Activated T-cell treated with anti-CD3 and anti-CD28 coated beads, Interleukin-2, amount 50 U/mL, for 48 hours (primary cell): ENCODE measurements around the gene ADH5.
"Not testable (repeated sequence)": the region's sequence is repeated elsewhere in the genome, so short reads cannot be mapped to it uniquely, and the experiment has no call there.

ENCODE experiments used
- DNase-seq, 2 experiments: peaks; one replicate each; pipeline ENCODE4 v3.0.0-alpha.2; 2020

ADH5 gene

DNA sequence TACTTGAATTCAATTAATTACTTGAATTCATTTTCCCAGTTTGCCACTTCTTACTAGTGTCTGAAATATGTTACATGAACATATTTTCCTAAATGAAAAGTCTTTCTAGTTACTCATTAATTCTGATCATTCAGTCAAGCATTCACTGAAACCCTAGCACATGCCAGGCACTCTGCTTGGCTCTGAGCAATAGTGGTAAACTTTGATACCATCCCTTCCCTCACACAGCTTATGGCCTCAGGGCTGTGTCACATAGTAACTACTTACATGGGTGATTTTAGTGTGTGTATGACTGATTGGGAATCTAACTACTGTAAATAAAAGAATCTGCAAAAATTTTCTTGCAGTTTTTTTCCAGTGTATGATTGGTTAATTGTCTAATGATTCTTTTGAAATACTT lies 60.4 kb downstream of the ADH5 start:
- DNase-seq = no peak

DNA sequence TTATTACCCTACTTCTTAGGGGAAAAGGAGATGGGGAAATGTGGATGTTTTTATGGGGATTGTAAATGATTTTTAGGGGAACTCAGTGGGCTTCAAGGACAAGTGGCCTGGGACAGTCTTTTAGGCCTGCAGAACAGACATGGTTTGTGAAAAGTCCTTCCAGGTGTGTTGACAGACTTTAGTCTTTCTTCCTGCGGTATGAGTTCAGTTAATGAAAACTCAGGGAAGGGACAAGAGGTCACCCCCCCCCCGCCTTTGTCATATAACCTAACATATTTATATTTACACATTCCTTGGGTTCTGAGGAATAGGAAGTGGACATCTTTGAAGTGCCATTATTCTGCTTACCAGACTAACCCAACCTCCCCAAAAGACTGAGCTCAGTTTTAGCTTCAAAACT lies 61.3 kb downstream of the ADH5 start:
- DNase-seq = no peak

DNA sequence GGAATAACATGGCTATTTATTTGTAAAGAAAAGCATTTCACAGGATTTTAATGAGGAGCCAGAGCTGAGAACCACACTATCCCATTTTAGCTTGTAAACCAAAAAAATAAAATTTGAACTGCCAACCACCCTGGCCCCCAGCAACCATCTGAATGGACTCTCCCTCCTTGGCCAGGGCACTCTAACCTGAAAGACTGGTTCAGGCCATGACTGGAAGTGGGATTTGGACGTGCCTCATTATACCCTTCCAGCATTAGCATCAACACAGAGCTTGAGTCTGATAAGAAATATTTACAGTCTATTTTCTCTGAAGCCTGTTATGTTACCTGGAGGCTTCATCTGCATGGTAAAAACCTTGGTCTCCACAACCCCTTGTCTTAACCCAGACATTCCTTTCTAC lies 63.1 kb downstream of the ADH5 start:
- DNase-seq = no peak

DNA sequence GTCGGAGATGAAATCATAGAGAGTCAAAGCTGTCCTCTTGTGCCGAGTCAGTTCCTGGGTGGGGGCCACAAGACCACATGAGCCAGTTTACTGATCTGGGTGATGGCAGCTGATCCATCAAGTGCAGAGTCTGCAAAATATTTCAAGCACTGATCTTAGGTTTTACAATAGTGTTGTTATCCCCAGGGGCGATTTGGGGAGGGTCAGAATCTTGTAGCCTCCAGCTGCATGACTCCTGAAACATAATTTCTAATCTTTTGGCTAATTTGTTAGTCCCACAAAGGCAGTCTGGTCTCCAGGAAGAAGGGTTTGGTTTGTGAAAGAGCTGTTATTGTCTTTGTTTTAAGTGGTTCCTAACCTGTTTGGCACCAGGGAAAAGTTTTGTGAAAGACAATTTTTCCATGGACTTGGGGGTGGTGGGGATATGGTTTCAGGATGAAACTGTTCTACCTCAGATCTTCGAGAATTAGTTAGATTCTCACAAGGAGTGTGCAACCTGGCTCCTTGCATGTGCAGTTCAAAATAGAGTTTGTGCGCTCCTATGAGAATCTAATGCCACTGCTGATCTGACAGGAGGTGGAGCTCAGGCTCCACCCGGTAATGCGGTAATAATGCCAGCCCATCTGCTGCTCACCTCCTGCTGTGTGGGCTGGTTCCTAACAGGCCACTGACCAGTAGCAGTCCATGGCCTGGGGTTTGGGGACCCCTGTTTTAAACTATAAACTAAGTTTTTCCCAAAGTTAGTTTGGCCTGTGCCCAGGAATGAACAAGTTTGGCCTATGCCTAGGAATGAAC lies 63.9 kb downstream of the ADH5 start:
- no peak for DNase-seq

DNA sequence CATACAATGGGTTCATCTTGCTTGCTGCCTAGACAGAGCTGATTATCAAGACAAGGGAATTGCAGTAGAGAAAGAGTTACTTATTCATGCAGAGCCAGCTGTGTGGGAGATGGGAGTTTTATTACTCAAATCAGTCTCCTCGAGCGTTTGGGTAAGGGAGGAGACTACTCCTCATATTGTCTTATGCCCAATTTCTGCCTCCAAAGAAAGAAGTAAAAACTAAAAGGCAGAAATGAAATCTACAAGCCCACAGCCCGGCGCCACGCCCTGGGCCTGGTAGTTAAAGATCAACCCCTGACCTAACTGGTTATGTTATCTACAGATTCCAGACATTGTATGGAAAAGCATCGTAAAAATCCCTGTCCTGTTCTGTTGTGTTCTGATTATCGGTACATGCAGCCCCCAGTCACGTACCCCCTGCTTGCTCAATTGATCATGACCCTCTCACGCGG lies 64.8 kb downstream of the ADH5 start:
- DNase-seq = not testable (repeated sequence)

DNA sequence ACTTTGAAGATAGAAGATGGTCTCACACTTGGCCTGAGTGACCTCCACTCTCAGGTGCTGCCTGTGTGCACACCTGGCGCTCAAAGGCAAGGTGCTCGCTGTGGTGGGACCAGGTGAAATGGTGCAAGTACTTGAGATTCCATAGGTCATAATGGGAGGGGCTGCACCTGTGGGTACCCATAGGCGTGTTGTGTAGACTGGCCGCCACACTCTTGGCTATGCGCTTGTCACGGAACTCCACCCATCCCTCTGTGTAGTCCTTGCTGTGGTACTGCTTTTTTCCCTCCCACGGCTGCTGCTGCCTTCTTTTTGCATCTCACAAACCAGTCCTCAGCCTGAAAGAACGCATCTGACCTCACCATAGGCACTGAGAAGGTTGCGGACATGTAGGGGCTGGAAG lies 66.0 kb downstream of the ADH5 start:
- no peak for DNase-seq

DNA sequence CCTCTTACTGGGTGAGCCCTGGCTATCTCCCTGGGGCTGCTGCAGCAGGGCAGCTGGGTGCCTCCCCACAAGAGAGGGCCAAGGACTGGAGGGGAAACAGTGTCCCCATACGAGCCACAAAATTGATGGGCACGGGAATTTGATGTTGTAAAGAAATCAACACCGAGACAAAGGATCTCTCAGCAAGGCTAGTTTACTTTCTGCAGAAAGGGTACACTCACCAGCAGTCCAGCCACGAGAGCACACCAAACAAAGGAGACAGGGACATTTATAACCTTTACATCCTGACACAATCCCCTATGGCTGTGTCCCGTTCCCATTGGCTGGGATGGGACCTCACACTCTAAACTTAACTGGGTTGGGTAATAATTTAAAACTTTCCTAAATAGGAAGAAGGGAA lies 67.2 kb downstream of the ADH5 start:
- no peak for DNase-seq
